Fibroblast of lung (primary cell): ENCODE data around the gene AASDHPPT.

ENCODE experiments used
- CTCF ChIP-seq, 2 donors: IDR thresholded peaks in 1 of 2; conservative IDR thresholded peaks in 1 of 2; 1 replicate in 1 of 2; 2 replicates in 1 of 2; pipeline ENCODE4 v1.5.1; 2011 to 2012; ENCODE audit warnings: low read length in 2 of 2, control low read depth in 1 of 2, inconsistent platforms in 1 of 2, low read depth in 1 of 2, mild to moderate bottlenecking in 1 of 2
- EZH2 ChIP-seq: IDR thresholded peaks from 2 replicates; pipeline ENCODE4 v1.5.1; 2012; ENCODE audit warnings: low read length, control low read depth, mild to moderate bottlenecking; ENCODE audit errors: missing control alignments

DNA sequence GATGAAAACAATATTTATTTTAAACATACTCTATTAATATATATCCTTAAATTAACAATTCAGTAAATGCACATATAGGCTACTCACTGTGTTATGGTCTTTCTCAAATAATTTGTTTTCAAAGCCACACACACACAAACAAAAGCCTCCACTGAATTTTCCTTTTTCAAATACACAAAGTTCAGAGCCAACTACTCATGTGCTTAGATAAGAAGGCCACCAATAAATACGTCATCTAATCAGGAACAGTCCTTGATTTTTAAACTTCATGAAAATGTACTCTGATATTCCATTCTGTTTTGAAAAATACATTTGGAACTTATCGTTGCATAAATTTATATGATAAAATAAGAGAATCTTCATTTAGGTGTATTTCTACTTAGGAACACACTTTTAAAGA, 26.4 kb upstream of the AASDHPPT start:
- TF ChIP-seq CTCF (conservative IDR thresholded peaks at IDR 0.05 in 1 of 2, IDR thresholded peaks at IDR 0.05 in 1 of 2; ENCODE audit: low read depth in 1 of 2, low read length in 2 of 2) (no peak), EZH2 (no peak)
